HG03103 (cell line): ENCODE data around the gene PDE4A.
"Not testable (repeated sequence)": the region's sequence is repeated elsewhere in the genome, so short reads cannot be mapped to it uniquely, and the experiment has no call there.

ENCODE experiments used
- ATAC-seq: cut with Tn5 transposase; IDR thresholded peaks from one replicate; pipeline ENCODE4 v1.9.1; 2021; ENCODE audit warnings: low read depth; ENCODE audit not compliant: unreplicated experiment

PDE4A gene

DNA sequence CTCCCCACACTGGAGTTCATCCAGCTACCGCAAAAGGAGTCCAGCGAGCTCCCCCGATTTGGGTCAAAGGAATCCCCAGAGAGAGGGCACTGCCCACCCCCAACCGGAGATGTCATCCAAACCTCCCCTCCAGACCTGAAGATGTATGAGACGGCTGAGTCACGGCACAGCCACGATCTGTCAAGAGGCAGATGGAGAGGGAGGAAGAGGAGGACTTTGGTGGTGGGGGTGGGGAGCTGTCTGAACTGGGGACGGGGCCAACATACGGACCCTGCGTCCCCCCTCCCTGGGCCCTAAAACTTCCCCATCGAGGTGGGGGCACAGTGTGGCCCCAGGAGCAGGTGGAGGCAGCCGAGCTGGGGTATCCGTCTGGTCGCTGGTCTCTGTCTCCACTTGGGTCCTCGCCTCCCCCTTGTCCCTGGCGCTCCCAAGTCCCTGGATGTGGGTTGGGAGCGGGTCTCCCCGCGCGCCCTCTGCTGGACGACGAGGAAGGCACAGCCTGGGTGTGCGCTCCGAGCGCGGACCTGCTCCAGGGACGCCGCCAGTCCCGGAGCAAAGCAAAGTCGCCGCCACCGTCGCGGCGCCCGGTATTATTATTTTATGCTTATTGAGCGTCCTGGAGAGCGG is 3.8 kb downstream of the PDE4A start:
- no peak for ATAC-seq

DNA sequence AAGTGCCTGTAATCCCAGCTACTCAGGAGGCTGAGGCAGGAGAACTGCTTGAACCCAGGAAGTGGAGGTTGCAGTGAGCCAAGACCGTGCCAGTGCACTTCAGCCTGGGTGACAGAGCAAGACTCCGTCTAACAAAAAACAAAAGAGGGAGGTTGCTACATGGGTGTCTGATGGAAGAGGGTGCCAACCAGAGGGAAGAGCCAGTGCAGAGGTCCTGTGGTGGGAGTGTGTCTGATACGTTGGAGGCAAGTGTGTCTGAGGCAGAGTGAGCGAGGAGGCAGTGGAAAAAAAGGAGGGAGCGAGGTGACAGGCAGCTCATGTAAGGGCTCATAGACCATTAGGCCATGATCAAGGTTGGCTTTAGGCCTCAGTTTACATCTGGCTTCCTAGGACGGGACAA is 6.8 kb downstream of the PDE4A start:
- no peak for ATAC-seq

DNA sequence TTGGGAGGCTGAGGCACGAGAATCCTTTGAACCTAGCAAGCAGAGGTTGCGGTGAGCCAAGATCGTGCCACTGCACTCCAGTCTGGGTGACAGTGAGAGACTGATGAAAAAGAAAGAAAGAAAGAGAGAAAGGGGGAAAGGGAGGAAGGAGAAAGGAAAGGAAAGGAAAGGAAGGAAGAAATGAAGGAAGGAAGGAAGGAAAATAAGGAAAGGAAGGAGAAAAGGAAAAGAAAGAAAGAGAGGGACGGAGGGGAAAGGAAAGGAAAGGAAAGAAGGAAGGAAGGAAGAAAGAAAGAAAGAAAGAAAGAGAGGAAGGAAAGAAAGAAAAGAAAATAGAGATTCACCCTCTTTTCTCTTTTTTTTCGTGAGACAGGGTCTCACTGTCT is 8.7 kb downstream of the PDE4A start:
- ATAC-seq: no peak

DNA sequence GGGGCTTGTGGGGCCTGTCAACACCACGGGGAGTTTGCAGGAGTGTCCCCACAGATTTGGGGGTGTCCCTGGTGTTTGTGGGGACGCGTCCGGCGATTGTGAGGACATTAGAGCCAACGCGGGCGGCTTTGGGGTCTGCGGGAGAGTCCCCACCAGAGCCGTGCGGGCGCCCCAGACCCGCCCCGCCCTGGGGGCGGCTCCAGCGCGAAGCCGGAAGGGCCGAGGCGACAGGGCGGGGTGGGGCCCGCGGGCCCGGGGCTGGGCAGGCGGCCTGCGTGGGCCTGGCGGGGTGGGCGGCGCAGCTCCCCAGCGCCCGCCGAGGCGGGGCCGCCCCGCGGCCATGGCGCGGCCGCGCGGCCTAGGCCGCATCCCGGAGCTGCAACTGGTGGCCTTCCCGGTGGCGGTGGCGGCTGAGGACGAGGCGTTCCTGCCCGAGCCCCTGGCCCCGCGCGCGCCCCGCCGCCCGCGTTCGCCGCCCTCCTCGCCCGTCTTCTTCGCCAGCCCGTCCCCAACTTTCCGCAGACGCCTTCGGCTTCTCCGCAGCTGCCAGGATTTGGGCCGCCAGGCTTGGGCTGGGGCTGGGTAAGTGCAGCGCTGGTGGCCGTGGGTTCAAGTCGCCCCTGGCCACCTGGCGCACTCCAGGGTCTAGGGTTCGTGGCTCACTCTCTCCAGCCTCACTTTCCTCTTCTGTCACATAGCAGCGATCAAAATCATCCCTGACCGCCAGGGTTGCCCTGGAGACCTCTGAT is 10.3 kb downstream of the PDE4A start:
- ATAC-seq: no peak

DNA sequence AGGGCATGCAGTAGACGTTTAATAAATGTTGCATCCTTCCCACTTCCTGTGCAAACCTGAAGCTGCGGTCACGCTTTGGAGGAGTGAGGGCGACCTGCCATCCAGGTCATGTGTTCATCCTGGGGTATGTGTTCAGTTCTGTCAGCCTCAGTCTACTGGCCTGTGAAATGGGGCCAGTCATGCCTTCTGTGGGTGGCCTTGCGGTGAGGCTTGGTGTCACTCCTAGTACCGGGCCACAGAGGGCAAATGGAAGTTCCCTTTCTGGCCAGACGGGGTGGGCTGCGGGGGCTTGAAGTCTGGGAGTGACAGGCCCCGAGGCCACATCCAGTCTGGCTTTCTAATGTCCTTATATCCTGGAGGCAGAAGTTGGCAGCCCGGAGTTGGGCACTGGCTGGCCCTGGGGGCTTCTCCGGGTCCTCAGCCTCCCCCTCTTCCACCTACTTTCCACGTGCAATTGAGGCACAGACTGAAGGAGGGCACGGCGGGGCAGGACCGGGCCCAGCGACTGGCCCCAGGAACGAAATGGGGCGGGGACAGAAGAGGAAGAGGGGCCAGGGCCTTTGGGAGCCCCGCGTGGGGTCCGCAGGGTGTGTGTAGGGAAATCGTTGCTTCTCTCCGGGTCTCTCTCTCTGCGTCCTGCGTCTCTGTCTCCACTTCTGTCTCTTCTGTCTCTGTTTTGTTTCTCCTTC is 11.1 kb downstream of the PDE4A start:
- ATAC-seq: no peak

DNA sequence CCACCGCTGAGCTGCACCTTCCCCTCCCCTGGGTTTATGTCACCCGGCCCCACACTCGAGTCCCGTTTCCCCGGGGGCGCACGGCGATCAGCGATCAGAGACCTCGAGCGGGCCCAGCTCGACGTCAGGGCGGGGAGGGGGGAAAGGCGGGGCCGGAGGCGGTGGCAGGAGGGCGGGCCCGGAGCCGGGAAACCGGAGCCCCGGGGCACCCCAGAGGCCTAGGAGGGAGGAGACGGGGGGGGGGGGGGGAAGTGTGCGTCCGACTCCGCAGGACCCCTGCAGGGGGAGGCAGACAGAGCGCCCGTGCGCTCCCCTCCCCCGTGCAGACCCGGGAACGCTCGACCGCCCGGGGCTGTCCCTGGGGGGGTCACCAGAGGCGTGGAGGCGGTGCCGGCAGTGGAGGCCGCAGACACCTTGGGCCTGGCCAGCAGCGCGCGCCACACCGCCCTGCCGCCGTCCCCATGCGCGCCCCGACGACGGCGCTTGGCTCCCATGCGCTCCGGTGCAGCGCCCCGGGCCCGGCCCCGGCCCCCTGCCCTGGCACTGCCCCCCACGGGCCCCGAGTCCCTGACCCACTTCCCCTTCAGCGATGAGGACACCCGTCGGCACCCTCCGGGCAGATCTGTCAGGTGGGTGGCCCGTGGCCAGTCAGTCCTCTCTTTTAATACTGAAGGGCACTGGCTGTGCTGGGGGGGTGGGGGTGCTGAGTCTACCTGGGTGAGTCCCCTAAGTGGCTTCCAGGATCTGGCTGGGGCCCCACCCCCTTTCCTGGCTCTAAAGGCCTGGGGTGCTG is 11.8 kb downstream of the PDE4A start:
- ATAC-seq: no peak

DNA sequence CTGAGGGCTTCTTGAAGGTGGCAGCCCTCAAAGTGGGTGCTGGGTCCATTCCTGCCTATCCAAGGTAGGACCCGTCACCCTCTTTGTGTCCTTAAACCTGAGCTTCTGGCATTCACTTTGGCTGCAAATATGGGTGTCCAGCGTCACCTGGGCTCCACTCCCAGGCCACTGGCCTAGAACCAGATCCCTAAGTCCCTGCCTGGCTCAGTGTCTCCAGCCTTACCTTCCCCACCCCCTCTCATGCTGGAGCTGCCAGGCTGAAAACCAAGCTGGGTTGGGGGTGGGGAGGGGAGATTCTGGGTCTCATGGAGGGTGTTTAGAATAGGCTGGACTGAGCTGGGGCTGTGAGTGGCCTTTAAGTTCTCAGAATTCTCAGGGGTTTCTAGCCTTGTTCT is 12.4 kb downstream of the PDE4A start:
- ATAC-seq: no peak

DNA sequence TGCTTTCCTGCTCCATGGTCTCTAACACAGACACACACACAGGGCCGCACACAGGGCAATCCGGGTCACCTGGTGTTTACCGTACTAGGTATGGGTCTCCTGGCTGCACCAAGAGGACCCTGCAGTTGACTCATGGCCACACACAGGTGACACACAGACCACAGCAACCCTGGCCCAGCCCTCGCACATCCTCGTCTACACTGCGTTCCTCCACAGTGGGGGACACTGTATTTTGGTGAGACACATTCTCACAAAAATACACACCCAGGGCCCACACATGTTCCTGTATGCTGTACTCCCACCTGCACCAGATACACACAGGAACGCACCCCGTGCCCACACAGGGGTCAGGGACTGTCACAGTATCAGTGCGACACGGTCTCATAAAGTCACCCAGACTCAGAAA is 12.8 kb downstream of the PDE4A start:
- ATAC-seq: no peak

DNA sequence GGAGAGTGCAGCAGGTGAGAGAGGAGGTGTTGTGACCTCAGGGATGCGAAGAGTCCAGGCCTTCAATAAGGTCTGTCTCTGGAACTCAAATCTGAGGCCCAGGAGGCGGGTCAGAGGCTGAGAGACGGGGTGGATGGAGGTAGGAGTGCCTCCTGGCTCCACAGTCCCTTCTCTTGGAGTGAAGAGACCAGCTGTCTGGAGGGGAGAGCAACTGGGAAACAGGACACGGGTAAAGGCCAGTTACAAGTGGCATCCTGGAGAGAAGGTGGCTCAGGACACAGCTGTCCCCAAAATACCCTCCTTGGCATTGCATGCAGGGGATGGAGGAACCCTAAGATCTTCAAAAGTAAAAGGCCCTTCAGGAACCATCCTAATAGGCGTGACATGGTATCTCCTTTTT is 19.2 kb downstream of the PDE4A start:
- no peak for ATAC-seq

DNA sequence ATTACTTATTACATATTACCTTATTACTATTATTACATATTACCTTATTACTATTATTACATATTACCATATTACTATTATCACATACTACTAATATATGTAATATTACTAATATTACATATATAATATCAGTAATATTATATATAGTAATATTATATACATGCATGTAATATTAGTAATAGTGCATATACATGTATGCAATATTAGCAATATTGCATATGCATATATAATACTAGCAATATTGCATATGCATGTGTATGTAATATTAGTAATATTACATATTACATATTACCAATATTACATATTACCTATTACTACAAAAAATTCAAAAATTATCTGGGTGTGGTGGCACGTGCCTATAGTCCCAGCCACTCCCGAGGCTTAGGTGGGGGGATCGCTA is 22.4 kb downstream of the PDE4A start:
- no peak for ATAC-seq

DNA sequence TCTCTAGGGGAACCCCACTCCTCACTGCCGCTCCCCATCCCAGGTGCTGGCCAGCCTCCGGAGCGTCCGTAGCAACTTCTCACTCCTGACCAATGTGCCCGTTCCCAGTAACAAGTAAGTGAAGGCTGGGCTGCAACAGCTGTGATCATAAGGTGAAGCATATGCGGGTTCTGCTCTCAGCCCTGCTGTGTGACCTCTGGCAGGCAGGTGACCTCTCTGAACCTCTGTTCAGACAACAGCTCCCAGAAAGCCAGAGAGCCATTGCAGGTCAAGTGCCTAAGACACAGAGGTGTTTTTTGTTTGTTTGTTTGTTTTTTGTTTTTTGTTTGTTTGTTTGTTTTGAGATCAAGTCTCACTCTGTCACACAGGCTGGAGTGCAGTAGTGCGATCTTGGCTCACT is 28.7 kb downstream of the PDE4A start:
- no peak for ATAC-seq

DNA sequence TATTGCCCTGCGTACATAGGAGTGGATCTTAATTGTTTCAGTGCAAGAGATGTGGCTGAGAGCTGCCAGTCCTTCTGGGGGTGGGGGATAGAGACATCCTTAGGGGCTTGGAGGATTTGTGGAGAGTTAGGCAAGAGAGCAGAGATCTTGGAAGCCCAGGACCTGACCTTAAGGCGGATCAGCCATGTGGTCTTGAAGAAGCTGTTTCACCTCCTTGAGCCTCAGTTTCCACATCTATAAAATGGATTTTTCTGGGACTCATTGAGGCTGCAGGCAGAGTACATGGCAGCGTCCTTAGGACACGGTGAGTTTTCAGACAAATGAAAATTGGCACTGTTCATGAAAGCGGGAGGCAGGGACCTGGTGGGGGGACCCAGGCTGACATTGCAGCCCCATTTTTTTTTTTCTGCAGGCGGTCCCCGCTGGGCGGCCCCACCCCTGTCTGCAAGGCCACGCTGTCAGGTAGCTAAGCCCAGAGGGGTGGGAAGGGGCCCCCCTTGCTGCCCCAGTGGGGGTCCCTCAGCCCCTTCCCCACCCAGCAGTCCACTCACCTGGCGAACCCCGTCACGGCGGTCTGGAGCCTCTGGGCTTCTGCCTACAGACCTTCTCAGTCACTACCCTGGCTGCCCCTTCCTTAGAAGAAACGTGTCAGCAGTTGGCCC is 30.0 kb downstream of the PDE4A start:
- ATAC-seq: no peak

DNA sequence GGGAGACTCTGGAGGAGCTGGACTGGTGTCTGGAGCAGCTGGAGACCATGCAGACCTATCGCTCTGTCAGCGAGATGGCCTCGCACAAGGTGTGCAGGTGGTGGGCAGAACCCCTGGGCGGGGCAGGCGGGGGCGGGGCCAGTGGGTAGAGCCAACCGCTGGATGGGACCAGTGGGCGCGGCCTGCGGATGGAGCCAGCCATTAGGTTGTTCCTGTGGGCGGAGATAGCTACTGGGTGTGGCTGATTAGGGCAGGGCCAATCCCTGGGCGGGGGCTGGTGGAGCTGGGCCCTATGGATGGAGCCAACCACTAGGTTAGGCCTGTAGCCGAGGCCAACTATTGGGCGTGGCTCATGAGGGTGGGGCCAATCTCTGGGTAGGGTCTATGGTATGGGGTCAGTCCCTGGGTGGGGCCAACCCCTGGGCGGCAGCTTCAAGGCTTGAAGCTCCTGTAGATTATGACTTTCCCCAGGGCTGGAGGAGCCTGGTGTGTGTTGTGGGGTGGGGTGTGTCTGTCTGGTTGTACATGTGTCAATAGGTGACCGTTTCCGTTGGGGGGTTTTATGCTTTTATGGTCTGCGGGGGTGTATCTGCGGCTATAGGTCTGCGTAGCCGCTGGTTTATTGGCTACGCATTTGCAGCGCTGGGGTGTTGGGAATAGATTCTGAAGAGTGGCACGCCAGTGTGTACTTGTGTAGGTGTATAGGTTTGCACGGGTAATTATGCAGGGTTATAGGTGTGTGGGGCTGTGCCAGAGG is 30.7 kb downstream of the PDE4A start:
- no peak for ATAC-seq

DNA sequence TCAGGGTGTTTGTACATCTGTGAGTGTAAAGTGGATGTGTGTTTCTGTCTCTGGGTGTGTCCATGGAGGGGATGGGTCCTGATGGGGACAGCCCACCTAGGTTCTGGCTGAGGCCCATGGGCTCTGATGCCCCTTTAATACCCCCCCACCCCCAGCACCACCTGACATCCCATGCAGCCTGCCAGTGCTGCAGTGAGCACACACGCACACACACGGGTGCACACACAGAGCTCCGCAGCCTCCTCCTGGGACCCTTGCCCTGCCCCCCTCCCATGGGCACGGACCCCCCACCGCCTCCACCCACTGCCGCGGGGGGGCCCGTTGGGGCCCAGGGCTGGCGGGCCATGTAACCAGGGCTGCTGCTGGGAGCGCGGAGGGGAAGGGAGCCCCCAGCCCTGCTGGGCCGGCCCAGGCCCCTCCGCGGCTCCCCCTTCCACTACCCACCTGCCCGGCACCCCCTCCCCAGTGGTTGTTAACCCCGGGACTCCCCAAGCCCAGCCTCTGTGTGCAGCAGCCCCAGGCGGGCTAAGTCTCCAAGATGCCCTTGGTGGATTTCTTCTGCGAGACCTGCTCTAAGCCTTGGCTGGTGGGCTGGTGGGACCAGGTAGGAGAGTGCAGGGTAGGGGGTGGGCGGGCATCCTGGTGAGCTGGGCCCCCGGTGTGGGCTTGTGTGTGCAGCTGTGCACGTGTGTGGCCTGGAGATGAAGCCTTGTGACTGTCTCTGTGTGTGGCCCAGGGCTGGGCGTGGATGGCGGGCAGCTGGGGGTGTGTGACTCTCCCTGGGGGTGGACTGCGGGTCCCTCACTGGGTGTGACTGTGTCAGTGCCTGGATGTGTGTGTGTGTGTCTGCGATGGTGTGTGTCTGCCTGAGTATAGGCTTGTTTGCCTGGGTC is 32.6 kb downstream of the PDE4A start:
- no peak for ATAC-seq

DNA sequence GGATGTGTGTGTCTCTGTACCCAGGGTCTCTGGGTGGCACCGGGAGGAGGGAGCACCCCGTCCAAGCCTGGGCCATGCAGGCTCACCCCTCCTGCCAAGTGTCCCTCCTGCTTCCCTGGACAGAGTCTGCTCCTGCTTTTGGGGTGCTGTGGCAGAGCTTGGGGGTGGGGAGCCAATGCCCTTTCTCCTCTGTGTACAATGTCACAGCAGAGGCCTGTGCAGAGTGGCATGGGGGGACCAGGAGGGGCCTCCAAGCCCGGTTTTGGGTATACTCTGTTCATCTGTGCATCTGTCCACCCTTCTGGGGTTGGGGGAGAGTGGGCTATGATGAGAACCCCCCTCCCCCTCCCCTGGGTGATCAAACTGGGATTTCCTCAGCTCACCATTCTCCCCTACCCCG is 33.5 kb downstream of the PDE4A start:
- ATAC-seq: no peak

DNA sequence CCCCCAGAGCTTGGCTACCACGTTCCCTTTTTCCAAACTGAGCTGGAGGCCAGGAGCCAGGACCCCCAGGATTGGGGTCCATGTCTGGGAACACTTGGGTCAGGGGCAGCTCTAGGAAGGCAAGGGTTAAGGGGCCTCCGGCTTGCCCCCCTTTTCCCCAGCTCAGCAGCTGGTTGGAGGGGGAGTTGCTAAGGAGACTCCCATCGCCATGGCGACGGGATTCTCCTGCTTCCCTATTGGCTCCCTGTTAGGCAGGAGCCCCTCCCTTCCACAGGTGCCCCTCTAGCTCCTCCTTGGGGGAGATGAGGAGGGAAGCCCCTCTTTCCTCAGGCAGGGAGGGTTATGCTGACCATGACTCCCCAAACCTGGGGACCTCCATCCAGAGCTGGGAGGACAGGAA is 33.9 kb downstream of the PDE4A start:
- no peak for ATAC-seq

DNA sequence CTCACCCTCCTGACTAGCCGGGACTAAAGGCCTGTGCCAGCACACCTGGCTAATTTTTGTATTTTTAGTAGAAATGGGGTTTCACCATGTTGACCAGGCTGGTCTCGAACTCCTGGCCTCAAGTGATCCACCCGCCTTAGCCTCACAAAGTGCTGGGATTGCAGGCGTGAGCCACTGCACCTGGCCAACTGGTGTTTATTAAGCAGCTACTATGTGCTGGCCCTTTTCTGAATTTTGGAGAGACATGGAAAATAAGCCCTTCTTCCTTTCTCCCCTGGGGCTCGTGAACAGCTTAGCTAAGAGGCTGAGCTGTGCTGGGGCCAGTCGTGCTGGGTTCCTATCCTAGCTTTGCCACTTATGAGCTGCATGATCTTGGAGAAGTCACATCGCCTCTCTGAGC is 38.4 kb downstream of the PDE4A start:
- not testable (repeated sequence) for ATAC-seq

DNA sequence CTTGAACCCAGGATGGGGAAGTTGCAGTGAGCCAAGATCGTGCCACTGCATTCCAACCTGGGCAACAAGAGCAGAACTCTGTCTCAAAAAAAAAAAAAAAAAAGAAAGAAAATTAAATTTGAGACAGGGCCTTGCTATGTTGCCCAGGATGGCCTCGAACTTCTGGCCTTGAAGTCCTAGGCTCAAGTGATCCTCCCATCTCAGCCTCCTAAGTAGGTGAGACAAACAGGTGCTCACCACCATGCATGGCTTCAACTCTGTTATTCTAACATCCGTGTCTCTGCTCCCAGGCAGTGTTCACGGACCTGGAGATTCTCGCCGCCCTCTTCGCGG is 40.3 kb downstream of the PDE4A start:
- ATAC-seq: no peak
